ENCODE data around the gene ZNF304. TPM values are rescaled to one million over a fixed set of nuclear protein-coding genes. Genes with fewer than 3 reads are reported as not detected.
"Not testable (repeated sequence)": the region's sequence is repeated elsewhere in the genome, so short reads cannot be mapped to it uniquely, and the experiment has no call there.

Gene ZNF304
- total RNA-seq, 2 donors from 2014 or later: 6.6 to 8.2 TPM

DNA sequence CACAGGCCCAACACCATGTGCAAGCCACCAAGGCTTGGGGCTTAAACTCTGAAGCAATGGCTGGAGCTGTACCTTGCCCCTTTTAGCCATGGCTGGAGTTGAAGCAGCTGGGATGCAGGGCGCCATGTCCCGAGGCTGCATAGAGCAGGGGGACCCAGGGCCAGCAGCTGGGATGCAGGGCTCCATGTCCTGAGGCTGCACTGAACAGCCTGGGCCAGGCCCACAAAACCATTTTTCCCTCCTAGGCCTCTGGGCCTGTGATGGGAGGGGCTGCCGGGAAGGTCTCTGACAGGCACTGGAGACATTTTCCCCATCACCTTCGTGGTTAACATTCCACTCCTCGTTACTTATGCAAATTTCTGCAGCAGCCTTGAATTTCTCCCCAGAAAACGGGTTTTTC lies 23.1 kb downstream of the ZNF304 start:
- Histone ChIP-seq H3K36me3 (peaks cover 71% of the 10 kb centered on the region), H3K4me3 (no peak overlapping the region), H3K27ac (no peak overlapping the region), H3K9me3 (peaks cover 6 to 27% of the 10 kb centered on the region in 2 donors), H3K4me1 (no peaks in the 10 kb centered on the region), H3K27me3 (no peaks in the 10 kb centered on the region)
- TF ChIP-seq, protein P1, sequence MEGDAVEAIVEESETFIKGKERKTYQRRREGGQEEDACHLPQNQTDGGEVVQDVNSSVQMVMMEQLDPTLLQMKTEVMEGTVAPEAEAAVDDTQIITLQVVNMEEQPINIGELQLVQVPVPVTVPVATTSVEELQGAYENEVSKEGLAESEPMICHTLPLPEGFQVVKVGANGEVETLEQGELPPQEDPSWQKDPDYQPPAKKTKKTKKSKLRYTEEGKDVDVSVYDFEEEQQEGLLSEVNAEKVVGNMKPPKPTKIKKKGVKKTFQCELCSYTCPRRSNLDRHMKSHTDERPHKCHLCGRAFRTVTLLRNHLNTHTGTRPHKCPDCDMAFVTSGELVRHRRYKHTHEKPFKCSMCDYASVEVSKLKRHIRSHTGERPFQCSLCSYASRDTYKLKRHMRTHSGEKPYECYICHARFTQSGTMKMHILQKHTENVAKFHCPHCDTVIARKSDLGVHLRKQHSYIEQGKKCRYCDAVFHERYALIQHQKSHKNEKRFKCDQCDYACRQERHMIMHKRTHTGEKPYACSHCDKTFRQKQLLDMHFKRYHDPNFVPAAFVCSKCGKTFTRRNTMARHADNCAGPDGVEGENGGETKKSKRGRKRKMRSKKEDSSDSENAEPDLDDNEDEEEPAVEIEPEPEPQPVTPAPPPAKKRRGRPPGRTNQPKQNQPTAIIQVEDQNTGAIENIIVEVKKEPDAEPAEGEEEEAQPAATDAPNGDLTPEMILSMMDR (IDR thresholded peaks at IDR 0.05): no peak
- no peak for DNase-seq (ENCODE audit: low spot score)

DNA sequence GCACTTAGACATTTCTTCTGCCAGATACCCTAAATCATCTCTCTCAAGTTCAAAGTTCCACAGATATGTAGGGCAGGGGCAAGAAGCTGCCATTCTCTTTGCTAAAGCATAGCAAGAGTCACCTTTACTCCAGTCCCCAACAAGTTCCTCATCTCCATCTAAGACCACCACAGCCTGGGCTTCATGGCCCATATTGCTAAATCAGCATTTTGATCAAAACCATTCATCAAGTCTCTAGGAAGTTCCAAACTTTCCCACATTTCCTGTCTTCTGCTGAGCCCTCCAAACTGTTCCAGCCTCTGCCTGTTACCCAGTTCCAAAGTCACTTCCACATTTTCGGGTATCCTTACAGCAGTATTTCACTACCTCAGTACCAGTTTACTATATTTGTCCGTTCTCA lies 23.6 kb downstream of the ZNF304 start:
- H3K4me1 ChIP-seq; DNase-seq (ENCODE audit: low spot score); H3K27me3 ChIP-seq; H3K27ac ChIP-seq; H3K4me3 ChIP-seq: not testable (repeated sequence)
- Histone ChIP-seq H3K9me3 (peaks cover 6 to 29% of the 10 kb centered on the region in 2 donors), H3K36me3 (peaks cover 71% of the 10 kb centered on the region)

GRCh38 chr19:57376151-57376550 lies 25.1 kb downstream of the ZNF304 start:
- no peaks in the 10 kb centered on the region for H3K4me1 ChIP-seq
- H3K4me3 ChIP-seq: no peak overlapping the region
- H3K36me3 ChIP-seq: peaks cover 71% of the 10 kb centered on the region
- peaks cover 6 to 29% of the 10 kb centered on the region in 2 donors for H3K9me3 ChIP-seq
- no peak for DNase-seq (ENCODE audit: low spot score)
- H3K27me3 ChIP-seq: no peaks in the 10 kb centered on the region
- no peak overlapping the region for H3K27ac ChIP-seq
- TF ChIP-seq, protein P1 (IDR thresholded peaks at IDR 0.05): no peak

GRCh38 chr19:57377498-57378146 lies 26.6 kb downstream of the ZNF304 start:
- Histone ChIP-seq H3K36me3 (peaks cover 61% of the 10 kb centered on the region), H3K4me1 (no peaks in the 10 kb centered on the region), H3K9me3 (peaks cover 6 to 29% of the 10 kb centered on the region in 2 donors), H3K27me3 (no peaks in the 10 kb centered on the region), H3K4me3 (no peak overlapping the region), H3K27ac (no peak overlapping the region)
- DNase-seq (ENCODE audit: low spot score): no peak
- TF ChIP-seq, protein P1 (IDR thresholded peaks at IDR 0.05): no peak

DNA sequence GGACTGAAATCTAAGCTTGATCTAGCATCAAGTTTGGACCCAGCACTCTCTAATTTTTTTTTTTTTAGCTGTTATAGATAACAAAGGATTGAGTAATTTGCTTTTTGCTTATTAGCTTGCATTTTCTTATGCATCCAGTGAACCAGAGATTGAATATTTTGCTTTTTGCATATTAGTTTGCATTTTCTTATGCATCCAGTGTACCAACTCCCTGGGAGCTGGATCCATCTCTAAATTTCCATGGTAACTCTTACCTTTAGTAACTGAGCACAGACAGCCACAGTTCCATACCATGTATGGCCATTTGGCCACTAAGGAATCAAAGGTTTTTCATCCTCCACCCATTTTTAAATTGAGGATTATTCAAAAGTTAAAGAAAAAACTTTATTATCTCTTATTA lies 29.9 kb downstream of the ZNF304 start:
- peaks cover 6 to 29% of the 10 kb centered on the region in 2 donors for H3K9me3 ChIP-seq
- no peak for DNase-seq (ENCODE audit: low spot score)
- no peak overlapping the region for H3K27ac ChIP-seq
- H3K27me3 ChIP-seq: no peaks in the 10 kb centered on the region
- no peak overlapping the region for H3K4me3 ChIP-seq
- no peaks in the 10 kb centered on the region for H3K4me1 ChIP-seq
- TF ChIP-seq, protein P1 (IDR thresholded peaks at IDR 0.05): no peak
- peaks cover 30% of the 10 kb centered on the region for H3K36me3 ChIP-seq

DNA sequence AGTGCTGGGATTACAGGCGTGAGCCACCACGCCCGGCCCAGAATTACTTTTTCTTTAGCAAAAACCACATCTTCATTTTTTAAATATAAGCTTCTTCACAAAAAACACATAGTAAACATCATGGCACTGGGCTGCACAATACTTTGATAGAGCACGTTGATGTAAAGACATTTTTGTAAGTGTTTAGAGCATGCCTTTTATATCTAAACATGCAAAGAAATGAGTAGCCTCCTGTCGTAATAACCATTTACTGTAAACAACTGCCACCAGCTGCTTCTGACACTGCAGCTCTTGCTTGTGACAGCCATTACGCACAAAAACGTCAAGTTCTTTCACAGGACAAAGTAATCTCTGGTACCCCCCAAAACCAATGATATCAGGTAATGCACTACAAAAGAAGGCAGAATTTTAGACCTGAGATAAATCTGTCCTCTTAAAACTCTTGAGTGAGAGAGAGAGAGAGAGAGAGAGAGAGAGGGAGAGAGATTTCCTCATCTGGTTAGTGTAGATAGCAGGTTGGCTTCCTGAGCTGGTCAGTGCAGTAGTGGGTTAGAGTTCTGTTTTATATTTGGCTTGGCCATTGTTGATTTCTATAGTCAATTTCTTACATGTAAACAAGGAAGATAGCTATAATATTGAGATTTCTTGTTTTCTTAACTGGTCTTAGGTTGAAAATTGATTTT lies 31.9 kb downstream of the ZNF304 start:
- no peak for DNase-seq (ENCODE audit: low spot score)
- TF ChIP-seq, protein P1 (IDR thresholded peaks at IDR 0.05): no peak
- Histone ChIP-seq H3K4me1 (no peaks in the 10 kb centered on the region), H3K27ac (no peak overlapping the region), H3K4me3 (no peak overlapping the region), H3K36me3 (peaks cover 10% of the 10 kb centered on the region), H3K9me3 (peaks cover 0 to 14% of the 10 kb centered on the region in 2 donors), H3K27me3 (no peaks in the 10 kb centered on the region)
